Ramos (cell line): ENCODE measurements around the gene ADGRB3.
"Not testable (repeated sequence)": the region's sequence is repeated elsewhere in the genome, so short reads cannot be mapped to it uniquely, and the experiment has no call there.

ENCODE experiments used
- in situ Hi-C: fragments of 300-500 bp; cut with MboI; formaldehyde crosslinking; loops from one replicate; pipeline ENCODE4 v1.14.3; 2022; ENCODE audit warnings: low sequenced_read_pairs; ENCODE audit not compliant: unreplicated experiment

ADGRB3 gene

GRCh38 chr6:69279805-69280204 lies 644.7 kb downstream of the ADGRB3 start:
- in situ Hi-C loops, result no loop called here

GRCh38 chr6:69280858-69281257 lies 645.8 kb downstream of the ADGRB3 start:
- in situ Hi-C loops, result no loop called here

GRCh38 chr6:69284176-69284730 lies 649.2 kb downstream of the ADGRB3 start:
- in situ Hi-C loops, result no loop called here

DNA sequence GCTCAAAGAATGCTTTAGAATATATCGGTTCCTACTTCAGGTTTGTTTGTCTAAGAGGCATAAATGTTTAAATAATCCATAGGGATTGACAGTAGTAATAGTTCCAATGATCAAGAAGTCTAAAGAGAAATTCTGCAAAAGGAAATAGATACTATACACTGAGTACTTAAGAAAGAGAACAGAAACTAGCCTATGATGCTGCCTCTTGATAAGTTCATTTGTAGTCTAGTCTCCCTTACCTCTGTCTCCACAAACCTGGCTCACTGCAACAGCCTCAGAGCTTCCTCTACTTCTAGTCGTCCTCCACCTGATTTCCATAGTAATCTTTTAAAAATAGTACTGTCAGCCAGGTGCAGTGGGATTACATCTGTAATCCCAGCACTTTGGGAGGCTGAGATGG lies 650.0 kb downstream of the ADGRB3 start:
- in situ Hi-C loops, result no loop called here

GRCh38 chr6:69286331-69286730 lies 651.2 kb downstream of the ADGRB3 start:
- in situ Hi-C loops, result no loop called here

GRCh38 chr6:69288198-69288597 lies 653.1 kb downstream of the ADGRB3 start:
- in situ Hi-C loops, result not testable (repeated sequence)

- in situ Hi-C loops, result no loop called here
Observed at GRCh38 chr6:69289689-69290495, 654.8 kb downstream of the ADGRB3 start.

- in situ Hi-C loops, result no loop called here
Observed at GRCh38 chr6:69293471-69293870, 658.4 kb downstream of the ADGRB3 start.

- in situ Hi-C loops, result no loop called here
Observed at GRCh38 chr6:69294407-69294806, 659.3 kb downstream of the ADGRB3 start.

- in situ Hi-C loops, result no loop called here
Observed at GRCh38 chr6:69294862-69295261, 659.8 kb downstream of the ADGRB3 start.

DNA sequence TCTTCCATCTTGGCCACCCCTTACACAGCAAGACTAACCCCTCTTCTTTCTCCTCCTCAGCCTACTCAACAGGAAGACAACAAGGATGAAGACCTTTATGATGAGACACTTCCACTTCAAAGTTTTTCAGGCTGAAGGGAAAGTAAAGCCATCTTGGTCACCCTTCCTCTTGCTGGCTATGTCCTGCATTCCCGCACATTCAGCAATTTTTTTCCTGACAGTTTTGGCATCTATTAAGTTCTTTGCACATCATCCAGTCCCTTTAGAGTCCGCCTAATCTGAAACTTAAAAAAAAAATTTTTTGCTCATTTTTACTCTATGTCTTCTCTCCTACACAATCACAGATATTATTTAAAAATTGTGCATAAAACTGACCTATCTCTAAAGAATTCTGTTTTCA lies 668.3 kb downstream of the ADGRB3 start:
- in situ Hi-C loops, result no loop called here

DNA sequence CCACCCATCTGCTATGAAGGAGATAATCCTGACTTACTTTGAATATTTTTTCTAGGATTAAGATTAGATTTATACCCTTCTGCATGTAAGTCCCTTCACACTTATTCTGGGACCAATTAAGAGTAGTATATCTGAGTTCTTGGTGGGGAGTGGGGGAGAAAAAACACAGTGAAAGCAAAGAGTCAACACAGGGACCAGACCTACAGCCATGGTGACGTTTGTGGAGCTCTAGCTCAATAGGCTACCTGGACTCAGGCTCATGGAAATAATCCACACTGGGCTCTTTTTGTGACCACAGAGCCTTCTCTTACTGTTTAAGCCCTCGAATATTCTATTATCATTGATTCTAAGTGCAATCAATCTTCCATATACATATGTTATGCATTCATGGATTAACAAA lies 670.4 kb downstream of the ADGRB3 start:
- in situ Hi-C loops, result no loop called here

DNA sequence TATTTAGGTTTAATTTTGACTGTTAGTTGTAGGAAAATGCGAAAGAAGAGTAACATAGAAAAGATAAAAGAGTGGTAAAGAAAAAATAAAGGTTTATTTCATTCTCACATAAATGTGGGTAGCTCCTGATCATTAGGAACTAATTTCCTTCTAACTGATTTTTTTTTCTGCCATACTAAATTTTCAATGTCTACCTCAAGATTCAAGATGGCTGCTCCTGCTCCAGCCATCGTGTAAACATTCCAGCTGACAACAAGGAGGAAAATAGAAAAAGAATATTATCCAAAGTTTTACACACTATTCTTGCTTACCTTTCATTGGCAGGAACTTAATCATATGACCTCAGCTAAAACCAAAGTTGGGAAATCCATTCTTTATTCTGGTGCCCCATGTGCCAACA lies 673.5 kb downstream of the ADGRB3 start:
- in situ Hi-C loops, result no loop called here

GRCh38 chr6:69311888-69312287 lies 676.8 kb downstream of the ADGRB3 start:
- in situ Hi-C loops, result no loop called here

- in situ Hi-C loops, result no loop called here
Observed at GRCh38 chr6:69314001-69314400, 678.9 kb downstream of the ADGRB3 start.

- in situ Hi-C loops, result no loop called here
Observed at GRCh38 chr6:69314531-69314930, 679.4 kb downstream of the ADGRB3 start.

- in situ Hi-C loops, result no loop called here
Observed at GRCh38 chr6:69331886-69332285, 696.8 kb downstream of the ADGRB3 start.

DNA sequence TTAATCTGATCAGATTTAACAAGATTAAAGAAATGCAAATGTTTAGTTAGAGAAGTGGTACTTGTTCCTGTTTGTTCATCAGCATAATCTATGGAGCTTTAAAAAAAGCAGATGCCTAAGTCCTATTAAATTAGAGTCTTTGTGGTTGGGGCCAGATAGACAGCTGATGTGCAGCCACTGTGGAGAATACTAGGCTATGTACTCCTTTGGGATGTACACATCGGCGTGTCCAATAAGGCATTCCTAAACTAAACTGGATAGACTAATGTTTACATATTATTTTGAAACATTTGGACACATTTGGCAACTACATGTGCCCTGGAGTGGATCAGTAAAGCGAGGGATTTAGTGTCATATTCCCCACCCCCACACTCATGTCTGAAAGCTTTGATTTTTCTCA lies 702.2 kb downstream of the ADGRB3 start:
- in situ Hi-C loops, result no loop called here

DNA sequence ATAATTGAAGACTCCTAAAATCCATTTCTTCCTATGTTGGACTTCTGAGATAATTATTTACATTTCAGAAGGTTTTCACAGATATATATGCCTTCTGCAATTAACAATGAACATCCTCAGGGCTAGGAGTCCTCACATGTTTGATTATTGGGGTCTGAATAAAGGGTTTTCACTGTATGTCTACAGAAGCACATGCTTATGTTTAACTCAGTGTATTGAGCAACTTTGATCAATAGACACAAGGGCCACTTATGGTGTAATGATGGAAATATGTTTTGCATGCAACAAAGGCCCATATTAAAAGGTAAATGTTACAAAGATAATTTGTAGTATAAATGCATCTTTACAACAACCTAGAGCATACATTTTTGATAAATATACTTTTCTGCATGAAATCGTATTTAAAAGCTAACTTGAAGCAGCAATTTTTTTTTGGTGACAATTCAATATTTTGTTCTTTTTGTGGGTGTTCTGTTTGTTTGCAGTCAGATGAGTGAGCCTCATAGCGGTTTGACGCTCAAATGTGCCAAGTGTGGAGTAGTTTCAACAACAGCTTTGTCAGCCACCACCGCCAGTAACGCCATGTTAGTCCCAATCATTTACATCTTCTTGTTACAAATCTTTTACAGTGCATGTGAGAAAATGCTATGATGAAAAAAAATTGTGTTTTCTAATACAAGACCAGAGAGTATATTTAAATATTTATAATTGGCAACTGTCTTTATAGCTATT lies 703.5 kb downstream of the ADGRB3 start:
- in situ Hi-C loops, result no loop called here

DNA sequence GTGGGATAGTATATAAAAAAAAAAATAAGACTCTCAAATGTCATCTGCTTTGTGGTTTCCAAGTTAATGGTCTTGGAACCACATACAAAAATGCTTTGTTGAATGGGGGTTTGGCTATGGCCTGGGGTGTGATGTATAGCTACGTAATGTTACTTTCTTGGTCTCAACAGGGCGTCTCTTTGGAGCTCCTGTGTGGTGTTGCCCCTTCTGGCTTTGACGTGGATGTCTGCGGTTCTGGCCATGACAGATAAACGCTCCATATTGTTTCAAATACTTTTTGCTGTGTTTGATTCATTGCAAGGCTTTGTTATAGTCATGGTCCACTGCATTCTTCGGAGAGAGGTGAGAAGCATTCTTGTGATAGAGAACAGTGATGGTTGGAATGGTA lies 704.1 kb downstream of the ADGRB3 start:
- in situ Hi-C loops, result no loop called here

DNA sequence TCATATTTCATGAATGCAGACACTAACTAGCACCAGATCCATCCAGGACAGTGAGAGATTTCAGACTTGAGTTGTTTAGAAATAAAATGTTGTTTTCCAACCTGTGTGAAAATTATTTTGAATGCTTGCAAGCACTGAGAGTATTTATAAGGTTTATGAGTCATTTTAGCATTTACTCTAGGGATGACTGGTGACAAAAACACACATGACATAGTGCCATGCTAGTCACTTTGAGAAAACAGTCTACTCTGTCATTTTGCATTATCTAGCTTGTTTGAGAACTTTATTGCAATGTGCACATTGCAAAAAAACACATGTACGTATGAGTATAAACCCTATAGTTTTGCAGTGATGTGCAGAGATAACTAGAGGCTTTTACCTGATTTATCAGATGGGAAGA lies 705.1 kb downstream of the ADGRB3 start:
- in situ Hi-C loops, result no loop called here
